Psoas muscle (tissue), 8 donors: ENCODE data around the gene SENP2. TPM values are rescaled to one million over a fixed set of nuclear protein-coding genes. Genes with fewer than 3 reads are reported as not detected.

Experiments used
- ATAC-seq, 4 donors: fragments of 200-7000 bp; cut with Tn5 transposase; one replicate each; pipeline ENCODE4 v1.9.1; 2020; ENCODE audit warnings: moderate library complexity in 3 of 4, mild to moderate bottlenecking in 2 of 4
- DNase-seq, 2 donors: peaks; one replicate each; pipeline ENCODE4 v3.0.0-alpha.2; 2020
- H3K27ac ChIP-seq: fragments of 200-600 bp; one replicate; pipeline ENCODE4 v1.8.0; 2022
- H3K27me3 ChIP-seq, 3 donors: fragments of 200-600 bp in 1 of 3; one replicate each; pipeline versions ENCODE4 v1.6.1 to v1.8.0; 2013 to 2022; ENCODE audit warnings: low read length in 2 of 3, mild to moderate bottlenecking in 2 of 3, moderate library complexity in 1 of 3; ENCODE audit not compliant: insufficient read depth in 3 of 3
- H3K36me3 ChIP-seq, 2 donors: fragments of 200-600 bp in 1 of 2; one replicate each; pipeline versions ENCODE4 v1.6.1 to v1.8.0; 2013 to 2022; ENCODE audit warnings: low read depth in 1 of 2, mild to moderate bottlenecking in 1 of 2, moderate library complexity in 1 of 2; ENCODE audit not compliant: insufficient read depth in 1 of 2
- H3K4me1 ChIP-seq: fragments of 200-600 bp; one replicate; pipeline ENCODE4 v1.8.0; 2022
- H3K4me3 ChIP-seq: fragments of 200-600 bp; one replicate; pipeline ENCODE4 v1.8.0; 2022; ENCODE audit warnings: mild to moderate bottlenecking
- H3K9me3 ChIP-seq: fragments of 200-600 bp; one replicate; pipeline ENCODE4 v1.8.0; 2022
- CTCF ChIP-seq: fragments of 200-600 bp; IDR thresholded peaks from one replicate; pipeline ENCODE4 v1.8.0; 2022; ENCODE audit warnings: antibody characterized with exemption
- WGBS, 3 donors: extraction: QIAGEN DNeasy Blood & Tissue Kit; methylation state at CpG; one replicate each; pipeline versions ENCODE4 v1.1.6 to v1.1.7; 2013; 5-methylcytosine and 5-hydroxymethylcytosine counted together
- intact Hi-C, 2 donors: fragments of 100-400 bp; cut with DNase I; formaldehyde crosslinking; loops; one replicate each; pipeline versions ENCODE4 v1.11.0 to v1.14.2; 2022
- polyA plus RNA-seq, 3 donors: library from polyadenylated mRNA; stranded (reverse); fragments of 200-250 nt; gene quantifications; one replicate each; pipeline ENCODE4 v1.2.3, GENCODE V29; 2013
- total RNA-seq, 4 donors: library from RNA; stranded (reverse); fragmentation: NEBNext Ultra II Directional in 2 of 4; extraction: Animal tissue kit (Norgen Biotek cat#: 25700) in 2 of 4; gene quantifications; one replicate each; pipeline versions ENCODE4 v1.2.1 to v1.2.4, GENCODE V29; 2021 to 2023
- donor health status: healthy with polysubstance abuse.
- donor health status: DM: no; HTN: no; CAD: no; lungs with moderate emphysema.
- donor health status: Bipolar disorder and iron deficiency.
- donor health status: healthy.
- donor health status: DM: yes; HTN: yes; CAD: no.
- donor health status: DM: no; HTN: no; CAD: no.
- donor health status: DM: no; HTN: no; CAD: no.
- donor health status: DM: yes; HTN: yes; CAD: no.

The SENP2 gene
- total and polyA plus RNA-seq, 7 donors, result 9.8 to 51.8 (median 39.5) TPM

- 0 to 3% (median 1%) methylated on average over 7 of the region's 7 CpGs for WGBS, 3 donors
- H3K4me3 ChIP-seq, result peak overlapping the region; percentile 96
- H3K9me3 ChIP-seq, result no peaks in the 10 kb centered on the region
- no peak for DNase-seq
- no peak for TF ChIP-seq CTCF
- intact Hi-C loops, result loop anchor here in 1 of 2 donors (5.0 kb wide), 1 partner anchor 89 kb away; the partner anchor contains the start of gene TMEM41A
- peaks cover 0 to 20% of the 10 kb centered on the region in 2 donors for H3K36me3 ChIP-seq
- H3K27ac ChIP-seq, result peak overlapping the region; percentile 97
- peak in 1 of 4 donors; percentile 0 for ATAC-seq
- H3K4me1 ChIP-seq, result peaks cover 18% of the 10 kb centered on the region
- no peaks in the 10 kb centered on the region for H3K27me3 ChIP-seq
These were observed 568 bp downstream of the SENP2 start for GRCh38 chr3:185586686-185587039.

GRCh38 chr3:185594073-185594472 lies 8.0 kb downstream of the SENP2 start:
- DNase-seq (no peak), ATAC-seq (no peak)
- Histone ChIP-seq H3K9me3 (no peaks in the 10 kb centered on the region), H3K27ac (no peak overlapping the region), H3K4me3 (no peak overlapping the region), H3K27me3 (no peaks in the 10 kb centered on the region), H3K36me3 (peaks cover 0 to 65% of the 10 kb centered on the region in 2 donors), H3K4me1 (peaks cover 2% of the 10 kb centered on the region)
- intact Hi-C loops, result no loop called here
- no peak for TF ChIP-seq CTCF
- 74 to 83% (median 78%) methylated on average over 3 of the region's 3 CpGs for WGBS, 3 donors

- intact Hi-C loops, result no loop called here
- Histone ChIP-seq H3K27ac (no peak overlapping the region), H3K4me1 (peaks cover 6% of the 10 kb centered on the region), H3K36me3 (peaks cover 0 to 69% of the 10 kb centered on the region in 2 donors), H3K4me3 (no peak overlapping the region), H3K27me3 (no peaks in the 10 kb centered on the region), H3K9me3 (no peaks in the 10 kb centered on the region)
- WGBS, 3 donors, result 88 to 96% (median 94%) methylated on average over 4 of the region's 4 CpGs
- ATAC-seq, result no peak
- no peak for DNase-seq
- no peak for TF ChIP-seq CTCF
These were observed 9.4 kb downstream of the SENP2 start for GRCh38 chr3:185595526-185595925.

GRCh38 chr3:185605566-185605965 lies 19.5 kb downstream of the SENP2 start:
- no peak for ATAC-seq
- Histone ChIP-seq H3K36me3 (peaks cover 6 to 97% of the 10 kb centered on the region in 2 donors), H3K4me1 (peaks cover 2% of the 10 kb centered on the region), H3K27me3 (no peaks in the 10 kb centered on the region), H3K4me3 (no peak overlapping the region), H3K27ac (no peak overlapping the region), H3K9me3 (no peaks in the 10 kb centered on the region)
- DNase-seq, result no peak
- TF ChIP-seq CTCF, result no peak
- intact Hi-C loops, result no loop called here

GRCh38 chr3:185606196-185606595 lies 20.1 kb downstream of the SENP2 start:
- ATAC-seq (no peak), DNase-seq (no peak)
- intact Hi-C loops, result no loop called here
- 70 to 76% (median 72%) methylated on average over 4 of the region's 4 CpGs for WGBS, 3 donors
- TF ChIP-seq CTCF, result no peak
- H3K27ac ChIP-seq, result no peak overlapping the region
- H3K4me3 ChIP-seq, result no peak overlapping the region
- peaks cover 6 to 97% of the 10 kb centered on the region in 2 donors for H3K36me3 ChIP-seq
- H3K9me3 ChIP-seq, result no peaks in the 10 kb centered on the region
- no peaks in the 10 kb centered on the region for H3K4me1 ChIP-seq
- no peaks in the 10 kb centered on the region for H3K27me3 ChIP-seq
